KOPT-K1 (cell line): ENCODE data around the gene TRPV2.

ENCODE experiments used
- H3K27ac ChIP-seq: fragments of 200-600 bp; sonication (generic); 2 replicates; pipeline ENCODE4 v1.5.1; 2016; ENCODE audit warnings: antibody characterized with exemption, mild to moderate bottlenecking, low read depth, low read length; ENCODE audit not compliant: poor library complexity, severe bottlenecking
- H3K36me3 ChIP-seq: fragments of 200-600 bp; sonication (generic); 2 replicates; pipeline ENCODE4 v1.5.1; 2017; ENCODE audit warnings: antibody characterized with exemption, mild to moderate bottlenecking, low read length, moderate library complexity; ENCODE audit not compliant: insufficient read depth
- H3K9me3 ChIP-seq: fragments of 200-600 bp; sonication (generic); 2 replicates; pipeline ENCODE4 v1.5.1; 2017; ENCODE audit warnings: antibody characterized with exemption, low read length, mild to moderate bottlenecking; ENCODE audit not compliant: insufficient read depth, poor library complexity, severe bottlenecking

TRPV2 gene

GRCh38 chr17:16425202-16425601 is 9.8 kb downstream of the TRPV2 start:
- Histone ChIP-seq H3K36me3 (peaks cover 71% of the 10 kb centered on the region), H3K9me3 (no peaks in the 10 kb centered on the region), H3K27ac (no peak overlapping the region)

GRCh38 chr17:16425698-16426659 is 10.6 kb downstream of the TRPV2 start:
- Histone ChIP-seq H3K36me3 (peaks cover 64% of the 10 kb centered on the region), H3K9me3 (no peaks in the 10 kb centered on the region), H3K27ac (no peak overlapping the region)

GRCh38 chr17:16427020-16427419 is 11.6 kb downstream of the TRPV2 start:
- Histone ChIP-seq H3K9me3 (no peaks in the 10 kb centered on the region), H3K36me3 (peaks cover 64% of the 10 kb centered on the region), H3K27ac (no peak overlapping the region)

- H3K27ac ChIP-seq: peak overlapping the region; percentile 15
- H3K36me3 ChIP-seq: peaks cover 57% of the 10 kb centered on the region
- no peaks in the 10 kb centered on the region for H3K9me3 ChIP-seq
Observed at GRCh38 chr17:16428098-16428882, 12.9 kb downstream of the TRPV2 start.

GRCh38 chr17:16429083-16429482 is 13.7 kb downstream of the TRPV2 start:
- Histone ChIP-seq H3K9me3 (no peaks in the 10 kb centered on the region), H3K27ac (no peak overlapping the region), H3K36me3 (peaks cover 58% of the 10 kb centered on the region)

GRCh38 chr17:16430650-16431049 is 15.3 kb downstream of the TRPV2 start:
- H3K36me3 ChIP-seq: peaks cover 50% of the 10 kb centered on the region
- H3K27ac ChIP-seq: no peak overlapping the region
- H3K9me3 ChIP-seq: no peaks in the 10 kb centered on the region

GRCh38 chr17:16432017-16432416 is 16.6 kb downstream of the TRPV2 start:
- Histone ChIP-seq H3K27ac (no peak overlapping the region), H3K9me3 (no peaks in the 10 kb centered on the region), H3K36me3 (peaks cover 36% of the 10 kb centered on the region)

GRCh38 chr17:16433514-16433913 is 18.1 kb downstream of the TRPV2 start:
- peaks cover 21% of the 10 kb centered on the region for H3K36me3 ChIP-seq
- no peak overlapping the region for H3K27ac ChIP-seq
- no peaks in the 10 kb centered on the region for H3K9me3 ChIP-seq

GRCh38 chr17:16434662-16435061 is 19.3 kb downstream of the TRPV2 start:
- Histone ChIP-seq H3K27ac (no peak overlapping the region), H3K36me3 (peaks cover 13% of the 10 kb centered on the region; the same call in 1 of the 2 replicates), H3K9me3 (no peaks in the 10 kb centered on the region)

GRCh38 chr17:16435925-16436886 is 20.8 kb downstream of the TRPV2 start:
- Histone ChIP-seq H3K9me3 (no peaks in the 10 kb centered on the region), H3K27ac (no peak overlapping the region), H3K36me3 (peaks cover 28% of the 10 kb centered on the region)

GRCh38 chr17:16437083-16437482 is 21.7 kb downstream of the TRPV2 start:
- Histone ChIP-seq H3K27ac (no peak overlapping the region), H3K9me3 (no peaks in the 10 kb centered on the region)

GRCh38 chr17:16438173-16438556 is 22.8 kb downstream of the TRPV2 start:
- Histone ChIP-seq H3K9me3 (no peaks in the 10 kb centered on the region), H3K36me3 (peaks cover 43% of the 10 kb centered on the region), H3K27ac (peak overlapping the region; percentile 90)

More at GRCh38 chr17:16437083-16437482, 21.7 kb downstream of the TRPV2 start:
- H3K36me3 ChIP-seq: peaks cover 35% of the 10 kb centered on the region

- Histone ChIP-seq H3K36me3 (peaks cover 46% of the 10 kb centered on the region), H3K27ac (peak overlapping the region; percentile 93), H3K9me3 (no peaks in the 10 kb centered on the region)
Observed at GRCh38 chr17:16438557-16439302, 23.4 kb downstream of the TRPV2 start.

GRCh38 chr17:16439303-16439791 is 24.0 kb downstream of the TRPV2 start:
- Histone ChIP-seq H3K9me3 (no peaks in the 10 kb centered on the region), H3K27ac (peak overlapping the region; percentile 93), H3K36me3 (peaks cover 50% of the 10 kb centered on the region)
